HG03565 (cell line): ENCODE measurements around the gene OTUD7B.

Experiments used
- ATAC-seq: cut with Tn5 transposase; IDR thresholded peaks from one replicate; pipeline ENCODE4 v1.9.1; 2021; ENCODE audit warnings: mild to moderate bottlenecking, moderate library complexity; ENCODE audit not compliant: unreplicated experiment

Gene OTUD7B

GRCh38 chr1:149925751-149926150 lies 84.8 kb downstream of the OTUD7B start:
- no peak for ATAC-seq

- ATAC-seq: no peak
These were observed 85.2 kb downstream of the OTUD7B start for GRCh38 chr1:149925345-149925744.

- no peak for ATAC-seq
These were observed 86.9 kb downstream of the OTUD7B start for GRCh38 chr1:149923626-149924025.

GRCh38 chr1:149917571-149918144 lies 92.9 kb downstream of the OTUD7B start, which contains the start of gene SV2A:
Gene SV2A, minus strand, starts transcription at chr1:149917844. Its CDS starts 4,004 bp downstream, at chr1:149913840.
- ATAC-seq: no peak

GRCh38 chr1:149916898-149917252 lies 93.7 kb downstream of the OTUD7B start:
- ATAC-seq: no peak

GRCh38 chr1:149916193-149916897 lies 94.2 kb downstream of the OTUD7B start:
- ATAC-seq: no peak

- no peak for ATAC-seq
These were observed 94.9 kb downstream of the OTUD7B start for GRCh38 chr1:149915429-149916192.

- ATAC-seq: no peak
These were observed 96.0 kb downstream of the OTUD7B start for GRCh38 chr1:149914545-149914944.

- ATAC-seq: no peak
These were observed 103.9 kb downstream of the OTUD7B start for GRCh38 chr1:149906570-149907075.

- no peak for ATAC-seq
These were observed 106.6 kb downstream of the OTUD7B start for GRCh38 chr1:149903836-149904491.

- peak; percentile 95 for ATAC-seq
These were observed 110.9 kb downstream of the OTUD7B start, which contains the start of gene BOLA1 for GRCh38 chr1:149899460-149900284. Gene BOLA1, plus strand, starts transcription at chr1:149899568. Its CDS starts 492 bp downstream, at chr1:149900060.

GRCh38 chr1:149896575-149896974 lies 114.0 kb downstream of the OTUD7B start:
- no peak for ATAC-seq

- no peak for ATAC-seq
These were observed 121.6 kb downstream of the OTUD7B start for GRCh38 chr1:149888999-149889289.

- ATAC-seq: peak; percentile 15
These were observed 122.1 kb downstream of the OTUD7B start for GRCh38 chr1:149888247-149888998.
